H1 (cell line): ENCODE measurements around the gene ASB4. TPM values are rescaled to one million over a fixed set of nuclear protein-coding genes. Genes with fewer than 3 reads are reported as not detected.

Experiments
- EZH2 ChIP-seq: fragments of 200-600 bp; sonication (generic); IDR thresholded peaks from 2 replicates; pipeline ENCODE4 v1.7.1; 2012; ENCODE audit warnings: low read depth, mild to moderate bottlenecking, moderate library complexity, low read length, inconsistent platforms; ENCODE audit not compliant: severe bottlenecking
- RNF2 ChIP-seq: fragments of 200-900, 300-1000 bp; sonication (generic); IDR thresholded peaks from 2 replicates; pipeline ENCODE4 v1.7.1; 2016; ENCODE audit warnings: borderline replicate concordance, low read depth, mild to moderate bottlenecking, antibody characterized with exemption, low read length; ENCODE audit not compliant: poor library complexity, severe bottlenecking; ENCODE audit errors: missing control alignments
- SP4 ChIP-seq: IDR thresholded peaks from 2 replicates; pipeline ENCODE4 v1.6.1; 2012; ENCODE audit warnings: low read length, inconsistent platforms
- polyA plus RNA-seq, 7 experiments: library from polyadenylated mRNA; depleted of rRNA in 3 of 7; stranded (reverse) in 5 of 7; unstranded in 2 of 7; fragments of >200 nt in 5 of 7; fragments of 200-250 nt in 2 of 7; gene quantifications; 1 replicate in 5 of 7; 2 replicates in 1 of 7; 4 replicates in 1 of 7; pipeline versions ENCODE4 v1.2.1 to v1.2.3, GENCODE V29; 2011 to 2013; ENCODE audit warnings: missing spikeins in 2 of 7, mixed read lengths in 2 of 7
- total RNA-seq: library from RNA; stranded (reverse); fragmentation: NEBNext Ultra II Directional; extraction: Animal tissue kit (Norgen Biotek cat#: 25700); gene quantifications from 2 replicates; pipeline ENCODE4 v1.2.1, GENCODE V29; 2021

Gene ASB4
- total and polyA plus RNA-seq, 2 of the 8 experiments (the other 6 are each of a cell fraction or from before 2014, with no cell fraction given): not detected

GRCh38 chr7:95481271-95482165, 4.2 kb upstream of the ASB4 start (continued):
- TF ChIP-seq RNF2 (no peak), EZH2 (no peak), SP4 (no peak)
